CD14-positive monocyte (primary cell): ENCODE data around the gene CSNK1A1L. TPM values are rescaled to one million over a fixed set of nuclear protein-coding genes. Genes with fewer than 3 reads are reported as not detected.

Source experiments
- DNase-seq, 3 donors: peaks; one replicate each; pipeline ENCODE4 v3.0.0-alpha.2; 2011 to 2022
- H2AFZ ChIP-seq: 2 replicates; pipeline ENCODE4 v1.6.0; 2012; ENCODE audit warnings: mild to moderate bottlenecking, low read depth, low read length, inconsistent platforms; ENCODE audit not compliant: insufficient read depth, poor library complexity, severe bottlenecking
- H3K27ac ChIP-seq, 2 donors: 1 replicate in 1 of 2; 2 replicates in 1 of 2; pipeline ENCODE4 v1.5.1; 2012 to 2013; ENCODE audit warnings: low read length in 2 of 2, control low read depth in 1 of 2, inconsistent platforms in 1 of 2, low read depth in 1 of 2, mild to moderate bottlenecking in 1 of 2
- H3K27me3 ChIP-seq, 2 donors: one replicate each; pipeline versions ENCODE4 v1.6.0 to v1.6.1; 2011 to 2013; ENCODE audit warnings: low read length in 2 of 2; ENCODE audit not compliant: control insufficient read depth in 2 of 2, insufficient read depth in 2 of 2
- H3K36me3 ChIP-seq, 2 donors: replicated peaks in 1 of 2; 1 replicate in 1 of 2; 2 replicates in 1 of 2; pipeline versions ENCODE4 v1.5.1 to v1.6.1; 2012 to 2013; ENCODE audit warnings: low read length in 2 of 2, control low read depth in 1 of 2, inconsistent platforms in 1 of 2, mild to moderate bottlenecking in 1 of 2; ENCODE audit not compliant: insufficient read depth in 2 of 2, control insufficient read depth in 1 of 2
- H3K4me1 ChIP-seq, 2 donors: 1 replicate in 1 of 2; 2 replicates in 1 of 2; pipeline versions ENCODE4 v1.5.1 to v1.6.1; 2012 to 2013; ENCODE audit warnings: low read length in 2 of 2, control low read depth in 1 of 2, inconsistent platforms in 1 of 2, mild to moderate bottlenecking in 1 of 2, moderate library complexity in 1 of 2; ENCODE audit not compliant: insufficient read depth in 2 of 2, control insufficient read depth in 1 of 2
- H3K4me2 ChIP-seq: replicated peaks from 2 replicates; pipeline ENCODE3; 2012; ENCODE audit warnings: low read length, moderate library complexity, mild to moderate bottlenecking; ENCODE audit not compliant: poor library complexity, severe bottlenecking; ENCODE audit errors: extremely low read depth
- H3K4me3 ChIP-seq, 3 experiments: fragments of 200-600 bp in 1 of 3; sonication (generic) in 1 of 3; replicated peaks in 1 of 3; 1 replicate in 2 of 3; 2 replicates in 1 of 3; pipeline ENCODE4 v1.5.1; 2011 to 2013; ENCODE audit warnings: low read length in 3 of 3, mild to moderate bottlenecking in 3 of 3, control low read depth in 2 of 3, low read depth in 2 of 3, inconsistent platforms in 1 of 3, moderate library complexity in 1 of 3
- H3K79me2 ChIP-seq: 2 replicates; pipeline ENCODE4 v1.6.0; 2012; ENCODE audit warnings: mild to moderate bottlenecking, control low read depth, inconsistent platforms, low read length, moderate library complexity; ENCODE audit not compliant: insufficient read depth
- H3K9ac ChIP-seq: 2 replicates; pipeline ENCODE4 v1.6.0; 2017; ENCODE audit warnings: low read length, mild to moderate bottlenecking; ENCODE audit not compliant: insufficient read depth, poor library complexity, severe bottlenecking
- H3K9me3 ChIP-seq, 2 donors: replicated peaks in 1 of 2; 1 replicate in 1 of 2; 2 replicates in 1 of 2; pipeline versions ENCODE4 v1.5.1 to v1.6.1; 2012 to 2013; ENCODE audit warnings: low read length in 2 of 2, control low read depth in 1 of 2; ENCODE audit not compliant: control insufficient read depth in 1 of 2, insufficient read depth in 1 of 2
- H4K20me1 ChIP-seq: 2 replicates; pipeline ENCODE4 v1.6.0; 2012; ENCODE audit warnings: mild to moderate bottlenecking, low read length, control low read depth, moderate library complexity; ENCODE audit not compliant: insufficient read depth
- H3K27ac Mint-ChIP-seq, 7 donors: one replicate each; pipeline ENCODE4 v1.8.0; 2020; ENCODE audit warnings: mild to moderate bottlenecking in 7 of 7, mixed read lengths in 7 of 7, moderate library complexity in 6 of 7, inconsistent platforms in 2 of 7
- H3K27me3 Mint-ChIP-seq, 3 donors: one replicate each; pipeline ENCODE4 v1.8.0; 2021 to 2022; ENCODE audit warnings: low read depth in 3 of 3, mild to moderate bottlenecking in 3 of 3, mixed read lengths in 3 of 3, moderate library complexity in 3 of 3, inconsistent platforms in 1 of 3
- H3K36me3 Mint-ChIP-seq, 2 donors: one replicate each; pipeline ENCODE4 v1.8.0; 2020; ENCODE audit warnings: mixed read lengths in 2 of 2, inconsistent platforms in 1 of 2, mild to moderate bottlenecking in 1 of 2
- H3K4me1 Mint-ChIP-seq: one replicate; pipeline ENCODE4 v1.8.0; 2020; ENCODE audit warnings: mild to moderate bottlenecking, mixed read lengths
- H3K4me3 Mint-ChIP-seq, 2 donors: one replicate each; pipeline ENCODE4 v1.8.0; 2020; ENCODE audit warnings: mild to moderate bottlenecking in 2 of 2, mixed read lengths in 2 of 2, moderate library complexity in 1 of 2
- H3K9me3 Mint-ChIP-seq, 7 donors: one replicate each; pipeline ENCODE4 v1.8.0; 2020 to 2022; ENCODE audit warnings: mixed read lengths in 7 of 7, mild to moderate bottlenecking in 6 of 7, moderate library complexity in 6 of 7, inconsistent platforms in 2 of 7
- CTCF ChIP-seq: fragments of 200-600 bp; IDR thresholded peaks from one replicate; pipeline ENCODE4 v1.8.0; 2022; ENCODE audit warnings: antibody characterized with exemption, mild to moderate bottlenecking
- WGBS: methylation state at CpG from one replicate; pipeline ENCODE4 v1.1.5; 2013; ENCODE audit warnings: missing lambda C conversion rate; ENCODE audit not compliant: insufficient coverage; 5-methylcytosine and 5-hydroxymethylcytosine counted together
- intact Hi-C, 2 donors: fragments of 100-400 bp; cut with micrococcal nuclease; formaldehyde crosslinking; loops; one replicate each; pipeline versions ENCODE4 v1.15.0 to v1.15.1; 2023
- polyA plus RNA-seq, 3 donors: library from polyadenylated mRNA; depleted of rRNA in 1 of 3; unstranded in 2 of 3; stranded (reverse) in 1 of 3; fragments of 300-500 nt in 2 of 3; fragments of >200 nt in 1 of 3; fragmentation: Illumina TruSeq in 2 of 3; gene quantifications; 1 replicate in 2 of 3; 2 replicates in 1 of 3; pipeline ENCODE4 v1.2.3, GENCODE V29; 2012 to 2021

Gene CSNK1A1L
- polyA plus RNA-seq, 3 donors: 0.07 TPM; not detected in 2

- intact Hi-C loops: loop anchor here in 1 of 2 donors (5.0 kb wide), 1 partner anchor 1513 kb away; no protein-coding TSS in a partner anchor
- no peak overlapping the region for H3K9ac ChIP-seq
Observed at GRCh38 chr13:37074703-37075102, 30.8 kb downstream of the CSNK1A1L start.

GRCh38 chr13:37072024-37072423, 33.4 kb downstream of the CSNK1A1L start:
- Mint-ChIP-seq H3K36me3 (no peaks in the 10 kb centered on the region), H3K9me3 (no peaks in the 10 kb centered on the region), H3K27ac (no peak overlapping the region), H3K4me1 (peaks cover 3% of the 10 kb centered on the region), H3K4me3 (no peak overlapping the region), H3K27me3 (peaks cover 4% of the 10 kb centered on the region in 3 donors)
- Histone ChIP-seq H3K36me3 (no peaks in the 10 kb centered on the region), H3K27ac (no peak overlapping the region), H3K4me3 (no peak overlapping the region), H3K4me1 (no peaks in the 10 kb centered on the region), H3K9me3 (no peaks in the 10 kb centered on the region), H3K4me2 (no peak overlapping the region), H3K9ac (no peak overlapping the region), H3K79me2 (no peaks in the 10 kb centered on the region), H4K20me1 (no peaks in the 10 kb centered on the region), H3K27me3 (no peaks in the 10 kb centered on the region), H2AFZ (no peak overlapping the region)
- no CpG with 5 or more reads among the region's 4 CpGs for WGBS
- no peak for DNase-seq
- intact Hi-C loops: loop anchor here in 1 of 2 donors (5.0 kb wide), 1 partner anchor 1515 kb away; no protein-coding TSS in a partner anchor
- no peak for TF ChIP-seq CTCF

More at GRCh38 chr13:37074703-37075102, 30.8 kb downstream of the CSNK1A1L start:
- Mint-ChIP-seq H3K4me1 (peaks cover 3% of the 10 kb centered on the region), H3K9me3 (no peaks in the 10 kb centered on the region), H3K36me3 (no peaks in the 10 kb centered on the region), H3K27me3 (peaks cover 1 to 4% (median 2%) of the 10 kb centered on the region in 3 donors), H3K4me3 (no peak overlapping the region), H3K27ac (no peak overlapping the region)
- Histone ChIP-seq H3K4me3 (no peak overlapping the region), H3K4me2 (no peak overlapping the region), H4K20me1 (no peaks in the 10 kb centered on the region), H3K9me3 (no peaks in the 10 kb centered on the region), H3K27ac (no peak overlapping the region), H2AFZ (no peak overlapping the region), H3K4me1 (no peaks in the 10 kb centered on the region), H3K36me3 (no peaks in the 10 kb centered on the region), H3K27me3 (no peaks in the 10 kb centered on the region), H3K79me2 (no peaks in the 10 kb centered on the region)
- no CpG with 5 or more reads among the region's 1 CpG for WGBS
- TF ChIP-seq CTCF: peak; percentile 67
- peak in 1 of 3 donors; percentile 47 for DNase-seq
